ENCODE results near the gene DRD2.

The DRD2 gene

GRCh38 chr11:113363406-113363805, 111.8 kb downstream of the DRD2 start:
- DNase-seq: no peak
